ENCODE data around the gene AP1S3. TPM values are rescaled to one million over a fixed set of nuclear protein-coding genes. Genes with fewer than 3 reads are reported as not detected.
"Not testable (repeated sequence)": the region's sequence is repeated elsewhere in the genome, so short reads cannot be mapped to it uniquely, and the experiment has no call there.

The AP1S3 gene
- total RNA-seq, 4 donors from 2014 or later, result 0.80 to 6.4 (median 1.7) TPM

DNA sequence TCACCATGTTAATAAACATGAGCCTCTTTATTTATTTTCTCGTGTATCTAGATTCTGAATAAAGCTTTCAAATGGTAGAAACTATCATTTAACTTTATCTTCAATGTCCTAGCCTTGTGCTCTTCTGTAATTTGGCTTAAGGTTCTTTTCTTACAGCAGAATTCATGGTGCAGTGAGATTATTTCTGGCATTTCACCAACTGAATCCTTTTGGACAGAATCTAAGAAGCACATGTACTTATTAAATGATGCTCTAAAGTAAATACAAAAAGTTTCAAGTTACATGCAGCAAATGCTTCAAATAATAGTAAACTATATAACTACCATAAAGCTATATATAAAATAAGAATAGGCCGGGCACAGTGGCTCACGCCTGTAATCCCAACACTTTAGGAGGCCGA is 65.9 kb downstream of the AP1S3 start:
- no peak for DNase-seq (ENCODE audit: low spot score in 2 of 2)
- TF ChIP-seq, protein P1, sequence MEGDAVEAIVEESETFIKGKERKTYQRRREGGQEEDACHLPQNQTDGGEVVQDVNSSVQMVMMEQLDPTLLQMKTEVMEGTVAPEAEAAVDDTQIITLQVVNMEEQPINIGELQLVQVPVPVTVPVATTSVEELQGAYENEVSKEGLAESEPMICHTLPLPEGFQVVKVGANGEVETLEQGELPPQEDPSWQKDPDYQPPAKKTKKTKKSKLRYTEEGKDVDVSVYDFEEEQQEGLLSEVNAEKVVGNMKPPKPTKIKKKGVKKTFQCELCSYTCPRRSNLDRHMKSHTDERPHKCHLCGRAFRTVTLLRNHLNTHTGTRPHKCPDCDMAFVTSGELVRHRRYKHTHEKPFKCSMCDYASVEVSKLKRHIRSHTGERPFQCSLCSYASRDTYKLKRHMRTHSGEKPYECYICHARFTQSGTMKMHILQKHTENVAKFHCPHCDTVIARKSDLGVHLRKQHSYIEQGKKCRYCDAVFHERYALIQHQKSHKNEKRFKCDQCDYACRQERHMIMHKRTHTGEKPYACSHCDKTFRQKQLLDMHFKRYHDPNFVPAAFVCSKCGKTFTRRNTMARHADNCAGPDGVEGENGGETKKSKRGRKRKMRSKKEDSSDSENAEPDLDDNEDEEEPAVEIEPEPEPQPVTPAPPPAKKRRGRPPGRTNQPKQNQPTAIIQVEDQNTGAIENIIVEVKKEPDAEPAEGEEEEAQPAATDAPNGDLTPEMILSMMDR (IDR thresholded peaks at IDR 0.05), result no peak
- no peak for TF ChIP-seq POLR2A (IDR thresholded peaks at IDR 0.05)
- H3K4me3 ChIP-seq (ENCODE audit: low read depth, poor library complexity, severe bottlenecking), result no peak overlapping the region
- 93 to 96% methylated on average over 4 of the region's 4 CpGs for WGBS, 2 donors
- intact Hi-C loops (cut with DNase I; ENCODE audit: low total_unique reads), result no loop called here

GRCh38 chr2:223768179-223768578 is 69.2 kb downstream of the AP1S3 start:
- intact Hi-C loops (cut with DNase I; ENCODE audit: low total_unique reads), result no loop called here
- no peak for DNase-seq (ENCODE audit: low spot score in 2 of 2)
- TF ChIP-seq, protein P1 (IDR thresholded peaks at IDR 0.05), result no peak
- no peak for TF ChIP-seq POLR2A (IDR thresholded peaks at IDR 0.05)
- 63 to 84% methylated on average over 3 of the region's 3 CpGs for WGBS, 2 donors
- H3K4me3 ChIP-seq (ENCODE audit: low read depth, poor library complexity, severe bottlenecking), result no peak overlapping the region

- intact Hi-C loops (cut with DNase I; ENCODE audit: low total_unique reads), result no loop called here
- no peak for TF ChIP-seq POLR2A (IDR thresholded peaks at IDR 0.05)
- TF ChIP-seq, protein P1 (IDR thresholded peaks at IDR 0.05), result no peak
- DNase-seq (ENCODE audit: low spot score in 2 of 2), result no peak
- no peak overlapping the region for H3K4me3 ChIP-seq (ENCODE audit: low read depth, poor library complexity, severe bottlenecking)
Measured at GRCh38 chr2:223767341-223767740, 70.0 kb downstream of the AP1S3 start.

GRCh38 chr2:223765221-223765785 is 72.1 kb downstream of the AP1S3 start:
- TF ChIP-seq POLR2A (IDR thresholded peaks at IDR 0.05), result no peak
- TF ChIP-seq, protein P1 (IDR thresholded peaks at IDR 0.05), result no peak
- intact Hi-C loops (cut with DNase I; ENCODE audit: low total_unique reads), result no loop called here
- H3K4me3 ChIP-seq (ENCODE audit: low read depth, poor library complexity, severe bottlenecking), result no peak overlapping the region
- WGBS, 2 donors, result 72 to 73% methylated on average over 6 of the region's 6 CpGs
- DNase-seq (ENCODE audit: low spot score in 2 of 2), result no peak

DNA sequence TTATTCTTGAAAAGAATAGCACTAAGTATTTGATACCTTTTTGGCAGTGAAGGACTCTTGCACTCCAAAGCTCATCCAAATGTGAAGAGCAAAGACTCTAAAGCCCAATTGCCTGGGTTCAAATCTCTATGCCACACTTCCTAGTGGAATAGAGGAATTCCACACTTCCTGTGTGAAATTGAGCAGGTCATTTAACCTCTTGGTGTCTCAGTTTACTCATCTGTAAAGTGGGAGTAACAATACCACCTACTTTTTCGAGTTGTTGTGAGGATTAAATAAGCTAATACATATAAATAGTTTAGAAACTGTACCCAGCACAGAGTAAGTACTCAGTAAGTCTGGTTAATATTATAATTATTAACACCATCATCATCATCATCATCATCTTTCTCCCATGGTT is 72.6 kb downstream of the AP1S3 start:
- TF ChIP-seq POLR2A (IDR thresholded peaks at IDR 0.05), result no peak
- TF ChIP-seq, protein P1 (IDR thresholded peaks at IDR 0.05), result no peak
- WGBS, 2 donors, result 89 to 98% methylated on average over 1 of the region's 1 CpG
- no peak for DNase-seq (ENCODE audit: low spot score in 2 of 2)
- H3K4me3 ChIP-seq (ENCODE audit: low read depth, poor library complexity, severe bottlenecking), result no peak overlapping the region
- intact Hi-C loops (cut with DNase I; ENCODE audit: low total_unique reads), result no loop called here

DNA sequence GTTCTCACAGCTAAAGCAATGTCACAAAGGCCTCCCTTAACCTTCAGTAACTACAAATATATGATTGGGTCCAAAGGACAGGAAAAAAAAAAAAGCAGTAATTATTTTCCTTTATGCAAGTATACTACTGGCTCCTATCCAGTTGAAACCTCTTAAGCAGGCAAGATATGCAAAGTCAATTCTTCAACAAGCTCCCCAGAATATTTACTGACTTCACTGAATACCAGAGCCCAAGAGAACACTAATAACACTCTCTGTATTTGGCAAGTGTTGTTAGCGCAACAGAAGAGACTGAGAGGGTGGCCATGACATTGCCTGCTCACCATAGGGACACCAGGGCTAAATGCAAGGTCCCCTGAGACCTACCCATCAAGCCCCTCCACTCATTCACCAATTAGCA is 74.5 kb downstream of the AP1S3 start:
- intact Hi-C loops (cut with DNase I; ENCODE audit: low total_unique reads), result no loop called here
- no peak overlapping the region for H3K4me3 ChIP-seq (ENCODE audit: low read depth, poor library complexity, severe bottlenecking)
- 86 to 91% methylated on average over 1 of the region's 1 CpG for WGBS, 2 donors
- TF ChIP-seq, protein P1 (IDR thresholded peaks at IDR 0.05), result no peak
- TF ChIP-seq POLR2A (IDR thresholded peaks at IDR 0.05), result no peak
- no peak for DNase-seq (ENCODE audit: low spot score in 2 of 2)

GRCh38 chr2:223761746-223762145 is 75.6 kb downstream of the AP1S3 start:
- WGBS, 2 donors, result 97 to 99% methylated on average over 7 of the region's 7 CpGs
- intact Hi-C loops (cut with DNase I; ENCODE audit: low total_unique reads); DNase-seq (ENCODE audit: low spot score in 2 of 2); H3K4me3 ChIP-seq (ENCODE audit: low read depth, poor library complexity, severe bottlenecking): not testable (repeated sequence)

Data from lower leg skin (tissue), 4 donors.